GM18868 (cell line): Measurements from ENCODE around the gene GFOD2.

Experiments used
- ATAC-seq: cut with Tn5 transposase; IDR thresholded peaks from one replicate; pipeline ENCODE4 v1.9.1; 2021; ENCODE audit warnings: mild to moderate bottlenecking, moderate library complexity; ENCODE audit not compliant: unreplicated experiment

The GFOD2 gene

DNA sequence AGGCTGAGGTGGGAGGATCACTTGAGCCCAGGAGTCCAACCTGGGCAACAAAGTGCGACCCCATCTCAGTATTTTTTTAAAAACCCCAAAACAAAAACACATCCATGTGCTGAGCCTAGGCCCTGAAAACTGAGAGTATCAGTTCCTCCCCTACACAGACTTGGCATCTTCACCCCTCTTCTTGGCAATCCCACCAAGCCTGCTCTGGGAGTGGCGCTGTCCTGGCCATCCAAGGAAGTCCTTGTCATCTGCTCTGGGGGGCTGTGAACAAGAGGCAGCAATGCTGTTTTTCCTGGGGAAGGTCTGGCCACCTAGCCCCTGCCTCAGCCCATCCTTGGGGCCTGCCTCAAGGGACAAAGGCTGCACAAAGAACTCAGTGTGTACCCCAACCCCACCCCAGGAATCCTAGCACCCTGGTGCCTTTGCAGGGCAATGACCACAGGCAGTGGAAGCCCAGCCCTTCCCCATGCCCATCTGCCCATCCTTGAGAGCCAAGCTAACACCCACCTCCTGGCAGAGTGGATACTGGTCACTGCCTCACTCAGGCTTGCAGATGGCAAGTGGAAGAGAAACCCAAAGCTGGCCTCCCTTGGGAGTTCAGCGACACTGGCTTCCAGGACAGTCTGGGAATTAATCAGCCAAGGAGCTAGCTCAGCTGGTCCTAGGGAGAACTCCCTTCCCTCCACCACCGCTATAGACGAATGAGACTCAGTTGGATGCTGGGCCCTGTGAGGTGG, 14.8 kb upstream of the GFOD2 start:
- no peak for ATAC-seq

DNA sequence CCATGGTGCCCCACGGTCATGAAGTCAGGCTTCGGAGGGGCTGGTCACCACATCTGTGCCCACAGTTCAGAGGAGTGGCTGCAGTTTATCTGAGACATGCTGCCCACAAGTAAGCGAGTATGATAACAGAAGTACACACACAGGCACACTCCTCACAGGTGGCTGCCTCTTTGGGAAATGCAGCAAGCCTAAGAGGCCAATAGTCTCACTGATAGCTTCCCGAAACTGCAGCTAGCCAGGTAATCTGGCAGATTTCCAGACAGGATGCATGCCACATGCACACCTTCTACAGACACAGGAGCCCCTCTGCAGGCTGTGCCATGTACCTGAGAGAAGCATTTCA, 12.6 kb upstream of the GFOD2 start:
- no peak for ATAC-seq

DNA sequence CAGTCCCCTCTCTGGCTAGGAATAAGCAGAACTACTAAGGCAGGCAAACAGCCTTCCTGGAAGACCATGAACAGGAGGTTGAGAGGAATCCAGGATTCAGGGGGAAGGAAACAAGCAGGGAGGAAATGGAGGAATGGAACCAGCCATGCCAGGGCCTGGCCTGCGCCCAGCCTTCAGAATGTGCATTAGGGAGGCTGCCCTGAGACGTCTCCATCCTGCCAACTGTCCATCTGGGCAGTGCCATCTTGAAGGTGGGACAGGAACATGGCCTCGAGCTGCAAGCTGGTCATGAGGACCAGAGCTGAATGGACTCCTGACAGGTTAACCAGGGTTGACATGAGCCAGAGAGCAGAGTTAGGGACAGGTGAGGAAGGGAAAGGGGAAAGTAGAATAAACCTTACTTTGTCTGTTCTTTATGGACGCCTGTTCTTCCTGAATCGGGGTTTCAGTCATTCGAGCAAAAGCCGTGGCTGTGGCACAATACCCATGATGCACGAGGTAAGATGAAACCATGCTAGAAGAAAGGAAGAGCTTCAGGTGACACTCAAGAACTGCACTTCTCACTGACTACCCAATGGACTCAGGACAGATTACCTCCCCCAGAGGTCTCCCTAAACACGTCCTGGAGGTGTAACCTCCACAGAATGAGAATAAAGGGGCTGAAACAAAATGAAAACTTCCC, 12.1 kb upstream of the GFOD2 start:
- ATAC-seq = no peak

DNA sequence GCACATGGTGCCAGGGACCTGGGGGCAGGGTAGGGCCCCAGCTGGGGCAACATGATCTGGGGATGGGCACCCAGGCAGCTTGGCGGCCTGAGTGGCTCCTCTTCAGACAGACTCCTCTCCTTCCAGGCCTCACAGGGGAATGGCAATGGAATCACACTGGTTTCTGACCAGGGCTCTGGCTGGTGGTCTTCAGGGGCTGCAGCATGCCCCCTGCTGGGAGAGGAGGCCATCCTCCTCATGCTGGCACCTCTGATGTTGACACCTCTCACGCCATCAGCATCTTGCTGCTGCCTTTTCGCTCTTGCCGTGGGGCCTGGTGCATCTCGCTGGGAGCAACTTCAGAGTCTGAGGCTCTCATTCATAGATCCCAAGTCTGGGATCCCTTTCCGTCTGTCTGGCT, 11.2 kb upstream of the GFOD2 start:
- no peak for ATAC-seq

DNA sequence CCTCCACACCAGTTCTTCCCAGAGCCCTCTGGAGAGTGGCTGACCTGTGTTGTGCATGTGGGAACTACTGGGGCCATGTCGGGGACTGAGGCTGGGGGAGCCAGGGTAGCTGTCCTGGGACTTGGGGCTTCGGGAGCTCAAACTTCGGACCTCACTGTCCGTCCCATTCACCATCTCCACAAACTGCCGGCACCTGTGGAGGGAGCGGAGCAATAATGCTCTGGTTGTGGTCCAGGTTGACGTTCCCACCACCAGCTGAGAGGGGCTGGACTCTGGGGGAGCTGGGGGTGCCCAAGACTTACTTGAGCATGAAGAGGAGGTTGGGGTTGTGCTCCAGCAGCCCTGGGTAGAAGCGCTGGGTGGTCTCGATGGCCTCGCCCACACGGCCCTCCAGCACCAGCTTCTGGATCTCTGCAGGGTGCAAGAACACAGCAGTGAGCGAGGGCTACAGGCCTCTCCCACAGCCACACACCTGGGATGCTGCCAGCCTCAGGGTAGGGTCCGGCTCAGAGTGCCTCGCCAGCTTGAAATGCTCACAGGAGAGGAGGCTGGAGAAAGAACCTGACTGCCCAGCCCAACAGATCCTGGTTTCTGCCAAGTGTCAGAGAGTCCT, 10.6 kb upstream of the GFOD2 start:
- no peak for ATAC-seq

DNA sequence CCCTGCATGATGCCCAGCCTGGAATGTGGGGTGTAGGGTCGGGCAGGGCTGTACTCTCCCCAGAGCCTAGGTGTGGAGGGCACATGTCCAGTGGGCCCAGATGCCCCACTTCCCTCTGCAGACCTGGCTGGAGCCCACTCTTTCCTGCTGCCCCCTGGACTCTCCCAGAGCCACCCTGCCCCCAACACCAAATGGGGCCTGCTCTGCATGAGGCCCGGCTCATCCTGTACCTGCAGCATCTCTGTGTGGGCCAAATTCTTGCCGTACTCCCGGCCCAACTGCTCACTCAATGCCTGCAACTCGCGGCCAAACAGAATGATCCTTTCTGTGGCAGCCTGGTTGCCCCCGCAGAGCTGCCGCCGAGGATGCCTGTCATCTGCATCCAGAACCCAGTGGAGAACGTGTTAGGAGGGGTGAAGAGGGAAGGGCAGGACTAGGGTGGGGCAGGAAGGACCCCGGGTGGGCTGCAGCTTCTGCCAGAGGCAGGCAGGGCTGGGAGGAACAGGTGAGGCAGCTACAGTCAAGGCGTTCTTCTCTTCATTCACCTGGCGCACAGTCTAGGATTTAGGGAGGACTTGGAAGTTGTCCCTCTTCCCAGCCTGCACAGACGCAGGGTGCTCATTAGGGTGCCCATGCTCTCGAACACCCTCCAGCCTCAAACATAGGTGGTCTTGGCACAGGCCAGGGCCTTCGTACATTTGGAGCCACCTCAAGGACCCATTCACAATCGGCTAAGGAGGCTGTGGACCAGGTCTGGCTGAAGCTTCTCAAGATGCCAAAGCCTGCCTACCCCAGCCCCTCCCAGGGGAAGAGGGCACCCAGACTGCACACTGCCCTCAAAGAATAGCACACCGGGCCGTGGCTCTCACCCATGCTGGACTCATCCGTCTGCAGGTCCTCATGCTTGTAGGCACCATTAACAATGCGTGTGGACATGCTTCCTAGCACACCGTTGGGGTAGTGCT, 8.7 kb upstream of the GFOD2 start:
- no peak for ATAC-seq

DNA sequence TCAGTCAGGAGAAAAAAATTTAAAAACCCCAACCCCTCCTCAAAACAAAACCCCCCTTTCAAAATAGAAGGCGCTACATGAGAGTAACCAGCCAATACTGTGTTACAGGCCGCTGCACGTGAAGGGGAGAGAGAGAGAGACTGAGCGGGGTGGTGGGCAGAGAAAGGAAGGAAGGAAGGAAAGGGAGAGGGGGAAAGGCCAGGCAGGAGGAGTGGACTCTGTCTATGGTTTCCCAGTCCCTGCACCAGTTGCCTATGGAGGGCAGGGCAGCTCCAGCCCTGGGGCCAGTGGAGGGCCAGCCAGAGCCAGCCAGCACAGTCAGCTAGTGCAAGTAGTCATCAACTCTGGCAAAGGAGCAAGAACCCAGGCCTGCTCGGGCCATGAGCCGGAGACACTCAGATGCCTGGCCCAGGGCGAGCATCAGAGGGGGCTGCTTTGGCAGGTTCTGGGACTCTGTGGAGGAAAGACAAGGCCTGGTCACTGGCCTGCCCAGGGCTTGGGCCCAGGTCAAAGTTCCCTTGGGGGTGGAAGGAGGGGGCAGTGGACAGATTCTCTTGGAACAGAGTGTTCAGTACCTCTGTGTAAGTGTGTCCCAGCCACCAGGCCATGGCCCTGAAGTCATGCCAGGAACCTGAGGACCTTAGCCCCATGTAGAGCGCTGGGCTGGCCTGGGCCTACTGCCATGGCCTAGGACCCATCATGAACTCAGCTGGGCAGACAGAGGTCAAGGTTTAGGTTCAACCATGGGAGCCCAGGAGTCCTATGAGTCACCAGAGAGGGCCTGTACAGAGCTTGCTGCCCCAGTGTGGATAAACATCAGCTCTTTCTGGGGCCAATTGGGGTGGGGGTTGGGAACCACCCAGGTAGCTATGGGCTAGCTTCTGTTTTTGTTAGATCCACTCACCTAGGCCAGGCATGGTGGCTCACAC, 7.3 kb upstream of the GFOD2 start:
- no peak for ATAC-seq

DNA sequence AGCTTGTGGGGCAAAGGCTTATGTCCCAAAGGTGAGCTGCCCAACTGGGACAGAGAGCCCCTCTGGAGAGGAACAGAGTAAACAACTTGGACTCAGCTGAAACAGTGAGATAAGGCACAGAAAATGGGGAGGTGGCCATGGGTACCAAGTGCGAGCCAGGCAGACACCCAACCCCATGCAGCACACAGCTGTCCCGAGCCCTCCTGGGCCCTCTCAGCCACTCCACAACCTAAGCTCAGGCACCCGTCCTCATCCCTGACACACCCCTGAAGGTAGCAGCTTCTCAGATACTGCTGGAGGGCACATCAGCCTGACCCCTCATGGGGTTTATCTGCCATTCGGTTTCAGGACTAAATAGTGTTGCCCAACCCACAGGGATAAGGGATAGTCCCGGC, 4.8 kb upstream of the GFOD2 start:
- no peak for ATAC-seq

DNA sequence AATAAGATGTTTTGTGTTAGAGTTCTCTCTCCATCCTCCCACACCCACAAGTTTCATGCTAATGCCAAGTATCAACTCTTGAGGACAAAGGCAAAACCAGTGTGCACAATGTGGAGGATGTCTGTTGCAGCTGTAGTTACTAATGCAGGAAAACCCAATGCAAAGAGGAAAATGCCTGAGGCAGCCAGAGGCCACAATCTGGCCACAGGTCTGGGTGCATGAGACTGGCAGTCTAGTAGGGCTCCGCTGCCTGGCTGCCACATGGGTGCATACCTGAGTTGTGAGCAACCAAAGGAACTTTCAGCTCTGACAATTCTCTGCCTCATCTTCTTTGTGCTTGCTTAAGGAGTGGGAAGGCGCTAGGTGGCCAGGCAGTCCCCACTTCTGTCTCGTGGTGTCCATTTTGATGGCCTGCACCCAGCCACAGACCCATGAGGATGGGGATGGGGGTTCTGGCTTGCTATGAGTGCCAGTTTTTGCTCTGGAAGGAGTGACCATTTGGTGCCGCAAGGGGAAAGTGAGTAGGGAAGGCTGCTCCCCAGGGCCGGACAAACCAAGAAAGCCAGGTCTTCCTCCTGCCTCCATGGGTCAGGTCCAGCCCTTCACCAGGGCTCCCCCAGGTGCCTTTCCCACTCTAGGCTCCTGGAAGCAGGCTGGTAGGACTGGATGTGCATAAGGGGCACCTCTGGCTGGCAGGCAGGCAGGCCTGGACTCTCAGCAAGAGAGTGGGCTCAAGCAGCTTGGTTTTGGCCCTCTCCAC, 4.2 kb upstream of the GFOD2 start:
- no peak for ATAC-seq

DNA sequence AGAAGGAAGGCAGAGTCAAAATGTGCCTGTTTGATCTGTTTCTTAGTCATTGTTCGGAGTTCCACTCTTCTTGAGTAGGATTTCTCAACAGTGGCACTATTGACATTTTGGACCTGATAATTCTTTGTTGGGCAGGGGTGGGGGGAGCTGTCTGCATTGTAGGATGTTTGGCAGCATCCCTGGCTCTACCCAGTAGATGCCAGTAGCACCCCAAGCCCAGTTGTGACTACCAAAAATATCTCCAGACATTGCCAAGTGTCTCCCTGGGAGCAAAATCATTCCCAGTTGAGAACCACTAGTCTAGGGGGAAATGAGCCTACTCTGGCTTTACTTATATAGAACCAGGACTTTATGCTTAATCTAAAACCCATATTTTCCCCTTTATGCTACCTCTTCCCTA, 1.1 kb upstream of the GFOD2 start:
- ATAC-seq = no peak

DNA sequence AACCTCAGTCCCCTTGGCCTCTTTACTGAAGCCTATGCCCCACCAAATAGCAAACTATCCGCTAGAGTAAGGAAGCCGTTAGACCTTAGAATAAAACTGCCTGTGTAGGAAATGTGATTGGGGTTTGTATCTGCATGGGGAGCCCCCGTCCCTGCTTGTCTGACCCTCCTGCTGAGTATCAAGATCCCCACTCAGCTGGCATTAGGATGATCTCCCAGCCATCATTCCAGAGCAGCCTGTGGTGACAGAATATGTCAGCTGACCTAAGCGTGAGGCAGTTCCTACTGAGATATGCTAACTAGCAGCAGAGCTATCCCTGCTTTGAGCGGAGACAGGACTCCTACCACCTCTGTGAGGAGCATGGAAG, 645 bp upstream of the GFOD2 start:
- ATAC-seq = peak; percentile 10

DNA sequence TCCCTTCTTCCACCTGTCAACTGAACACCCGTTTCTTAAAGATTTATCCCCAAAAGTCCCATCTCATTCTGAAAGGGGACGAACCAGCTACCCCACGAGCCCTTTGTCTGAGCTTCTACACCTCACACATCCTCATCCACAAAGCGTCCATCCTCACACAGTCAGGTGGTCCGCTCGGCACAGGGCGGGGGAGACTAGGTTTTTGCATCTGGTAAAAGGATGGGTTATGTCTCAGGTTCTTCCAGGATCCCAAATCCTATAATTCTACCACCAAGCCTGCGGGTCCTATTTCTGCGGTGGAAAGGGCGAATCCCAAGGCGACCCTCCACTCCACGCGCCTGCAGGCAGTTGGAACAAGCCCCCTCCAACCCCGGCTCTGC, 458 bp downstream of the GFOD2 start:
- peak; percentile 18 for ATAC-seq

DNA sequence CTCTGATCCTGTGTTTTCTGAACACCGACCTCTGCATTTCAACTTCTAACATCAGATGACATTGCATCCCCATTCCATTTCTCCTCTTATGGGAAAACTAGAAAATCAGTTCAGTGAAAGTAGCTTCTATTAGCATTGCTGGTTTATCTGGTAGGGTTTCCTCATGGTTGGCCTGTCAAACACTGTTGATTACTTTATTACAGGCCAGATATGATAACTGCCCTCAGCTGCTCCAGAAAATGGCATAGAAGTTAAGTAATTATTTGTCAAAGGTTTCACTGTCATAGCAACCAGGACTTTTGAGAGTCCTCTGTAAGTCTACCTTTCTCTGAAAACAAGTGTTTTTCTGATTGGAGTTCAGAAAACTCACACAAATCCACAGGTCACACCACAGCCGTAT, 3.0 kb downstream of the GFOD2 start:
- no peak for ATAC-seq

DNA sequence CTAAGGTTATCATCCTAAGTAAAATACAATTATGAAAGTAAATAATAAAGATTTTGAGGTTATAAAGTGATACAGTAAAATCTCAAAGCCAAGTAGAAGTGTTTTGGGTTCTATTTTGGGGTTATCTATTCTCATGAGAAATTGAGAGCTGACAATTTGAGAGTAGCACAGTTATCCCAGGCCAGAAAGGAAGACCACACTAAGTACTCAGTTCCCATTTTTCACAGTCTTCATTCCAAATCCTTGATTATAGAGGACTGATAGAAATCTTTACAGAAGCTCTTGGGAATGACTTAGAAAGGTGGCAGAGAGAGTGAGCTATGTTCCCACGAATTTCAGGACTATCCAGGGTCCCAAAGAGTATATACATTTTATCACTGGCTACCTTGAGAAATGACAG, 4.6 kb downstream of the GFOD2 start:
- no peak for ATAC-seq

DNA sequence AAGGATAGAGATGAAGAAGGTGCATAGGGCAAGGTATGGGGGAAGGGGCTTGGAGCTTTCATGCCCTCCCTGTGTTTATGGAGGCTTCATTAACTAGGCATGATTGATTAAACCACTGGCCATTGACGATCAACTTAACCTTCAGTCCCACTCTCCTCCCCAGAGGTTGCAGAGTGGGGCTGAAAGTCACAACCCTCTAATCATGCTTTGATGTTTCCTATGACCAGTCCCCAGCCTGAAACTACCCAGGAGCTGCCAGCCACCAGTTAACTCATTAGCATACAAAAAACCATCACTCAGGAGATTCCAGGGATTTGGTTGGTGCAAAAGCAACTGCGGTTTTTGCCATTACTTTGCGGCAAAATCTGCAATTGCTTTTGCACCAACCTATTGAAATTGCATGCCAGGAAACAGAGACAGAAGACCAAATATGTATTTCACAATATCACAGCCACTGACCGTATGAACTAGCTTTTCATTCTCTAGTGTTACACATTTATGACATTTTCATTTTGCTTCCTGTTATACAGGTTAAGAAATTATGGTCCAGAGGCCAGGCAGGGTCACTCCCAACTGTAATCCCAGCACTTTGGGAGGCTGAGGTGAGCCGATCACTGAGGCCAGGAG, 5.4 kb downstream of the GFOD2 start:
- no peak for ATAC-seq

DNA sequence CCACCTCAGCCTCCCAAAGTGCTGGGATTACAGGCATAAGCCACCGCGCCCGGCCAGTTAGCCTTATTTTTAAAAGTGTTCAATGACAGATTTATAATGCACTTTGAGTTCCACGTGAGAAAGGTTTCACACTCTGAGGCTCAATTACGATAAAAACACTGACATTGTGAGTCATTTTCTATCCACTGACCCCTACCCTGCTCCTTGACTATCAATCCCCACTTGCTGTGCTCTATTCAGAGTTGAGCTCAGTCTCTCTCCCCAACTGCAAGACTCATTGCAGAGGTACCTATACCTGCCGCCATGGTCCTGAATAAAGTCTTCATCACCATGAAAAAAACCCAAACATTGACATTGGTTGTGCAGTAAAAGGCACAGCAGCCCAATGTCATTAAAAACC, 8.5 kb downstream of the GFOD2 start:
- ATAC-seq = no peak

DNA sequence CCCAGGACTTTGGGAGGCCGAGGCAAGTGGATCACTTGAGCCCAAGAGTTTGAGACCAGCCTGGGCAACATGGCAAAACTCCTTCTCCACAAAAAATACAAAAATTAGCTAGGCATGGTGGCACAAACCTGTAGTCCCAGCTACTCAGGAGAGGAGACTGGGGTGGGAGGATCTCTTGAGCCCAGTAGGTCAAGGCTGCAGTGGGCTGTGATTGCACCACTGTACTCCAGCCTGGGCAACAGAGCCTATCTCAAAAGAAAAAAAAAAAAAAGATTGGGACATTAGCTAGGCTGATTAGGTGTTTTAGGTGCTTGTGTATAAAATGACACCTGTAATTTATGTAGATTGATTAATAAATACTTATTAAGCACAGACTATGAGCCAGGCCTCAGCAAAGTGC, 10.1 kb downstream of the GFOD2 start:
- no peak for ATAC-seq

DNA sequence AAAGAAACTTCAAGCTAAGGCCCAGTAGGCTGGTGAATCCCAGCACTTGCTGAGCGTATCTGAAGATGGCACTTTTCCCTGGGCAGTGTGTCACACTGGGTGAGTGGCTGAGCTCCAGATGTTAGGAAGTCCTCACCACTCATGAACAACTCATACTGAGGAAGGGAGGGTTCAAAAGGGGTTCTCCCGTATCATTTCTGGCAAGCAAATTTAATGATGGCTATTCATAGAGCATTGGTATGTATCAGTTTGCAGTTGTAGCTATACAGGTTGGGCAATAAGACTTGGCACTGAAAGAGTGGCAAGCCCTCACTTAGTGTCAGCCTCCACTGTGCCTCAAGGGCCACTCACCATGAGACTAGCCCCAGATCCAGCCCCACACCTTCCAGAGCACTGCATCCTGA, 10.7 kb downstream of the GFOD2 start:
- no peak for ATAC-seq

DNA sequence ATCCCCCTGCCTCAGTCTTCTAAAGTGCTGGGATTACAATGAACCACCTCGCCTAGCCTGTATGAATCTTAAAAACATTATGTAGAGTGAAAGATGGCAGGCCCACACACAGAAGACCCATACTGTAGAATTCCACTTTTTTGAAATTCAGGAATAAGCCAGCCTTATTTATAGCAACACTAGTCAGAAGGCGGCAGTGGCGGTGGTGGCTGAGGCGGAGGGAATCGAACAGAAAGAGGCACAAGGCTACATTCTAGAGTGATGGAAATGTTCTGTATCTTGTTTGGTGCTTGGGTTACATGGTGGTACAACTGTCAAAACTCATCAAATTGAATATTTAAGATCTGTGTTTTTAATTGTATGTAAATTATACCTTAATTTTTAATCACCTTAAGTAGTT, 11.3 kb downstream of the GFOD2 start:
- no peak for ATAC-seq
